NT2/D1 (cell line): ENCODE data around the gene AGBL4.
"Not testable (repeated sequence)": the region's sequence is repeated elsewhere in the genome, so short reads cannot be mapped to it uniquely, and the experiment has no call there.

Experiments used
- DNase-seq: peaks from one replicate; pipeline ENCODE4 v3.0.0-alpha.2; 2011; ENCODE audit warnings: low read depth, low spot score
- H3K27me3 ChIP-seq: 2 replicates; pipeline ENCODE4 v1.6.0; 2011; ENCODE audit warnings: mild to moderate bottlenecking; ENCODE audit not compliant: insufficient read length, insufficient read depth
- H3K36me3 ChIP-seq: 2 replicates; pipeline ENCODE4 v1.6.1; 2011; ENCODE audit warnings: mild to moderate bottlenecking, low read length, mixed read lengths; ENCODE audit not compliant: insufficient read depth, insufficient read length
- H3K4me1 ChIP-seq: 2 replicates; pipeline ENCODE4 v1.5.1; 2011; ENCODE audit not compliant: insufficient read depth, insufficient read length
- H3K4me3 ChIP-seq: 2 replicates; pipeline ENCODE4 v1.5.1; 2011; ENCODE audit warnings: low read depth; ENCODE audit not compliant: insufficient read length
- H3K9ac ChIP-seq: 2 replicates; pipeline ENCODE4 v1.6.0; 2011; ENCODE audit warnings: low read depth; ENCODE audit not compliant: insufficient read length
- H3K9me3 ChIP-seq: 2 replicates; pipeline ENCODE4 v1.5.1; 2011; ENCODE audit warnings: mild to moderate bottlenecking, low read length; ENCODE audit not compliant: insufficient read depth
- SUZ12 ChIP-seq: IDR thresholded peaks from 2 replicates; pipeline ENCODE4 v1.6.1; 2011; ENCODE audit not compliant: insufficient read length, insufficient read depth; ENCODE audit errors: extremely low read depth
- YY1 ChIP-seq: IDR thresholded peaks from 2 replicates; pipeline ENCODE4 v1.6.1; 2011; ENCODE audit not compliant: insufficient read length, insufficient read depth
- ZNF274 ChIP-seq: IDR thresholded peaks from 2 replicates; pipeline ENCODE4 v1.6.1; 2011; ENCODE audit warnings: mild to moderate bottlenecking, low read depth, low read length

Gene AGBL4

GRCh38 chr1:49841767-49842166, 182.0 kb downstream of the AGBL4 start:
- Histone ChIP-seq H3K4me1 (no peaks in the 10 kb centered on the region), H3K9me3 (peaks cover 27% of the 10 kb centered on the region), H3K9ac (no peak overlapping the region), H3K4me3 (no peak overlapping the region), H3K27me3 (no peaks in the 10 kb centered on the region), H3K36me3 (no peaks in the 10 kb centered on the region)
- DNase-seq = no peak
- TF ChIP-seq SUZ12 (no peak), ZNF274 (no peak), YY1 (no peak)

GRCh38 chr1:49824261-49824660, 199.5 kb downstream of the AGBL4 start:
- Histone ChIP-seq H3K36me3 (no peaks in the 10 kb centered on the region), H3K9me3 (no peaks in the 10 kb centered on the region), H3K4me1 (no peaks in the 10 kb centered on the region), H3K27me3 (no peaks in the 10 kb centered on the region), H3K4me3 (no peak overlapping the region), H3K9ac (no peak overlapping the region)
- no peak for DNase-seq
- TF ChIP-seq SUZ12 = no peak
- TF ChIP-seq YY1 = no peak
- TF ChIP-seq ZNF274 = no peak

GRCh38 chr1:49817681-49818080, 206.1 kb downstream of the AGBL4 start:
- no peaks in the 10 kb centered on the region for H3K9me3 ChIP-seq
- H3K36me3 ChIP-seq = no peaks in the 10 kb centered on the region
- H3K4me3 ChIP-seq = no peak overlapping the region
- TF ChIP-seq ZNF274 (no peak), YY1 (no peak), SUZ12 (no peak)
- no peak for DNase-seq
- no peaks in the 10 kb centered on the region for H3K27me3 ChIP-seq
- no peaks in the 10 kb centered on the region for H3K4me1 ChIP-seq
- H3K9ac ChIP-seq = no peak overlapping the region

DNA sequence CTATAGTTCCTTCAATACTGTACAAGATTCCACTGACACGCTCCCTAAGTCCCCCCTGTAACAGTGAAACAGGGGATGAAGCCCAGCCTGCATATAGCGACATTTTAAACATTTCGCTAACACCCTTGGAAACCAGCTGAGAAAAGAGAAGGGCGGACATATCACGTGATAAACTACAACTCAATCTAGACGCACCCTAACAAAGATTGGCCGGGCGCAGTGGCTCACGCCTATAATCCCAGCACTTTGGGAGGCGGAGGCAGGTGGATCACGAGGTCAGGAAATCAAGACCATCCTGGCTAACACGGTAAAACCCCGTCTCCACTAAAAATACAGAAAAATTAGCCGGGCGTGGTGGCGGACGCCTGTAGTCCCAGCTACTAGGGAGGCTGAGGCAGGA, 236.7 kb downstream of the AGBL4 start:
- H3K36me3 ChIP-seq, H3K4me1 ChIP-seq, H3K27me3 ChIP-seq, DNase-seq, H3K4me3 ChIP-seq, H3K9me3 ChIP-seq, H3K9ac ChIP-seq: not testable (repeated sequence)

GRCh38 chr1:49765034-49765433, 258.7 kb downstream of the AGBL4 start:
- no peaks in the 10 kb centered on the region for H3K27me3 ChIP-seq
- no peaks in the 10 kb centered on the region for H3K9me3 ChIP-seq
- no peak overlapping the region for H3K9ac ChIP-seq
- H3K36me3 ChIP-seq = no peaks in the 10 kb centered on the region
- peak; percentile 38 for DNase-seq
- TF ChIP-seq ZNF274 (no peak), SUZ12 (no peak), YY1 (no peak)
- H3K4me3 ChIP-seq = no peak overlapping the region
- H3K4me1 ChIP-seq = no peaks in the 10 kb centered on the region

- not testable (repeated sequence) for H3K27me3 ChIP-seq, H3K36me3 ChIP-seq, H3K4me1 ChIP-seq, H3K4me3 ChIP-seq, H3K9ac ChIP-seq, DNase-seq
- H3K9me3 ChIP-seq = peaks cover 23% of the 10 kb centered on the region
Measured at GRCh38 chr1:49738118-49738517, 285.6 kb downstream of the AGBL4 start.

GRCh38 chr1:49728377-49728776, 295.4 kb downstream of the AGBL4 start:
- TF ChIP-seq YY1 (no peak), ZNF274 (no peak), SUZ12 (no peak)
- H3K4me1 ChIP-seq = no peaks in the 10 kb centered on the region
- no peak for DNase-seq
- H3K4me3 ChIP-seq = no peak overlapping the region
- no peaks in the 10 kb centered on the region for H3K36me3 ChIP-seq
- H3K9me3 ChIP-seq = peaks cover 12% of the 10 kb centered on the region; the same call in 1 of the 2 replicates
- no peaks in the 10 kb centered on the region for H3K27me3 ChIP-seq
- no peak overlapping the region for H3K9ac ChIP-seq

DNA sequence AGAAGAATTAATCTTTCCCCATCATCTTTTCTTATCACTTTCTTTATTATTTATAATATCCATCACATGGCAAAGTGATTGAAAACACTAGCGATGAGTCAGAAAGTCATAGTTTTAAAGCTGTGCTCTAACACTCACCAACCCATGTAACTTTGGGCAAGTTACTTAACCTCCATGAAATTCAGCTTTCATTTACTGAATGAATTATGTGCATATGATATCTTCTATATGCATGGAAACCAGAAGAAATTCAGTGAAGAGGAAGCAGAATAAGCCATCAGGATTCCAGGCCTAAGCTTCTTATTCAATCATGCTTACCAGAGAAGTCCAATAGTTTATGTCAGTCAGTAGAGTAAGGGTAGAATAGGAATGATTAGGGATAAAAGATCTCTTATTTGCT, 300.1 kb downstream of the AGBL4 start:
- Histone ChIP-seq H3K9me3 (no peaks in the 10 kb centered on the region), H3K9ac (no peak overlapping the region), H3K4me1 (no peaks in the 10 kb centered on the region)

More for the DNA sequence above, 300.1 kb downstream of the AGBL4 start:
- Histone ChIP-seq H3K36me3 (no peaks in the 10 kb centered on the region), H3K27me3 (no peaks in the 10 kb centered on the region), H3K4me3 (no peak overlapping the region)
- DNase-seq = no peak
- TF ChIP-seq ZNF274 (no peak), SUZ12 (no peak), YY1 (no peak)
